GM12878 (cell line): Measurements from ENCODE around the gene ANKRD34A.

Experiments
- BACH1 ChIP-seq: fragments of 450-650 bp; IDR thresholded peaks from 2 replicates; pipeline ENCODE4 v1.6.1; 2017; ENCODE audit warnings: mild to moderate bottlenecking, borderline replicate concordance
- EP300 ChIP-seq, 2 experiments: fragments of 150-350 bp in 1 of 2; IDR thresholded peaks; 2 replicates each; pipeline ENCODE4 v1.6.1; 2011 to 2012; ENCODE audit warnings: low read depth in 2 of 2, low read length in 2 of 2, borderline replicate concordance in 1 of 2, improper control_type of control experiment in 1 of 2, inconsistent platforms in 1 of 2; ENCODE audit not compliant: control insufficient read depth in 1 of 2
- EZH2 ChIP-seq: IDR thresholded peaks from 2 replicates; pipeline ENCODE4 v1.6.1; 2012; ENCODE audit warnings: low read depth, mild to moderate bottlenecking, control low read depth, inconsistent platforms, low read length, borderline replicate concordance; ENCODE audit not compliant: control insufficient read depth
- HDAC2 ChIP-seq: fragments of 200-600 bp; sonication (generic); IDR thresholded peaks from 2 replicates; pipeline ENCODE4 v1.6.1; 2017
- JUND ChIP-seq: IDR thresholded peaks from 2 replicates; pipeline ENCODE4 v1.6.1; 2012; ENCODE audit warnings: low read depth, mild to moderate bottlenecking, low read length, improper control_type of control experiment, moderate library complexity
- POLR2A ChIP-seq: IDR thresholded peaks from 2 replicates; pipeline ENCODE4 v1.6.1; 2011; ENCODE audit warnings: low read depth, mild to moderate bottlenecking, low read length
- POLR2AphosphoS5 ChIP-seq: IDR thresholded peaks from 2 replicates; pipeline ENCODE4 v1.6.1; 2011; ENCODE audit warnings: mild to moderate bottlenecking, low read length, inconsistent platforms
- SREBF2 ChIP-seq: IDR thresholded peaks from 2 replicates; pipeline ENCODE4 v1.6.1; 2012; ENCODE audit warnings: mild to moderate bottlenecking, low read length
- TF ChIP-seq, protein P1 (sequence below): IDR thresholded peaks from 2 replicates; pipeline ENCODE4 v1.6.1; 2011; ENCODE audit warnings: borderline replicate concordance, low read depth, mild to moderate bottlenecking, moderate library complexity, mixed read lengths, low read length; ENCODE audit not compliant: insufficient read depth; ENCODE audit errors: extremely low read length
- TF ChIP-seq, protein P2 (sequence below), 3 experiments: IDR thresholded peaks in 2 of 3; conservative IDR thresholded peaks in 1 of 3; 2 replicates each; pipeline ENCODE4 v1.5.1; 2011; ENCODE audit warnings: low read depth in 3 of 3, low read length in 3 of 3, mild to moderate bottlenecking in 3 of 3, control low read depth in 2 of 3, moderate library complexity in 2 of 3, inconsistent platforms in 1 of 3, mixed read lengths in 1 of 3; ENCODE audit not compliant: control insufficient read depth in 2 of 3, insufficient read depth in 1 of 3; ENCODE audit errors: extremely low read depth in 1 of 3

DNA sequence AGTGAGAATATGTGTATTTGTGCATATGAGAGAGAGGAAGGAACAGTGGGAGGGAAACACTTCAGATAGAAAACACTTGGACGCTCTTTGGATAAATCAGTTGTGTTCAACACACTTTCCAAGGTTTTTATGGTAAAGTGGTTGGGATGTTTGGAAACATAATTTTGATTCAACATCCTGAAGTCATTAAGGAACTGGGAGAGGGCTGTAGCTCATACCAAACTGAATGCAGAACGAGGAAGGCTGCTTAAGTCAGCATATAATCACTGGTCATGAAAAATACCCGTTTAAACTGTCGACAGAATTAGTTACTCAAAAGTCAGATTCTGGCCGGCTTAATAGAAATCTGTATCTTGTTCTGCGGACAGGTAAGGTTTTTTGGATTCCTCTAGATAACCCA, 21.5 kb downstream of the ANKRD34A start:
- TF ChIP-seq POLR2A, result no peak
- TF ChIP-seq, protein P1, sequence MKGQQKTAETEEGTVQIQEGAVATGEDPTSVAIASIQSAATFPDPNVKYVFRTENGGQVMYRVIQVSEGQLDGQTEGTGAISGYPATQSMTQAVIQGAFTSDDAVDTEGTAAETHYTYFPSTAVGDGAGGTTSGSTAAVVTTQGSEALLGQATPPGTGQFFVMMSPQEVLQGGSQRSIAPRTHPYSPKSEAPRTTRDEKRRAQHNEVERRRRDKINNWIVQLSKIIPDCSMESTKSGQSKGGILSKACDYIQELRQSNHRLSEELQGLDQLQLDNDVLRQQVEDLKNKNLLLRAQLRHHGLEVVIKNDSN, result no peak
- no peak for TF ChIP-seq SREBF2
- no peak for TF ChIP-seq HDAC2
- no peak for TF ChIP-seq EZH2
- no peak for TF ChIP-seq EP300 (IDR thresholded peaks at IDR 0.05; ENCODE audit: borderline replicate concordance in 1 of 2, control insufficient read depth in 1 of 2, low read depth in 2 of 2, low read length in 2 of 2)
- no peak for TF ChIP-seq BACH1
- TF ChIP-seq, protein P2, sequence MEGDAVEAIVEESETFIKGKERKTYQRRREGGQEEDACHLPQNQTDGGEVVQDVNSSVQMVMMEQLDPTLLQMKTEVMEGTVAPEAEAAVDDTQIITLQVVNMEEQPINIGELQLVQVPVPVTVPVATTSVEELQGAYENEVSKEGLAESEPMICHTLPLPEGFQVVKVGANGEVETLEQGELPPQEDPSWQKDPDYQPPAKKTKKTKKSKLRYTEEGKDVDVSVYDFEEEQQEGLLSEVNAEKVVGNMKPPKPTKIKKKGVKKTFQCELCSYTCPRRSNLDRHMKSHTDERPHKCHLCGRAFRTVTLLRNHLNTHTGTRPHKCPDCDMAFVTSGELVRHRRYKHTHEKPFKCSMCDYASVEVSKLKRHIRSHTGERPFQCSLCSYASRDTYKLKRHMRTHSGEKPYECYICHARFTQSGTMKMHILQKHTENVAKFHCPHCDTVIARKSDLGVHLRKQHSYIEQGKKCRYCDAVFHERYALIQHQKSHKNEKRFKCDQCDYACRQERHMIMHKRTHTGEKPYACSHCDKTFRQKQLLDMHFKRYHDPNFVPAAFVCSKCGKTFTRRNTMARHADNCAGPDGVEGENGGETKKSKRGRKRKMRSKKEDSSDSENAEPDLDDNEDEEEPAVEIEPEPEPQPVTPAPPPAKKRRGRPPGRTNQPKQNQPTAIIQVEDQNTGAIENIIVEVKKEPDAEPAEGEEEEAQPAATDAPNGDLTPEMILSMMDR (IDR thresholded peaks at IDR 0.05 in 2 of 3, conservative IDR thresholded peaks at IDR 0.05 in 1 of 3; ENCODE audit: control insufficient read depth in 2 of 3, extremely low read depth in 1 of 3, insufficient read depth in 1 of 3, low read depth in 3 of 3, low read length in 3 of 3), result no peak
- TF ChIP-seq POLR2AphosphoS5, result no peak
- no peak for TF ChIP-seq JUND
